HG03159 (cell line): Measurements from ENCODE around the gene PDE3A.
"Not testable (repeated sequence)": the region's sequence is repeated elsewhere in the genome, so short reads cannot be mapped to it uniquely, and the experiment has no call there.

Source experiments
- ATAC-seq: cut with Tn5 transposase; IDR thresholded peaks from one replicate; pipeline ENCODE4 v1.9.1; 2021; ENCODE audit warnings: mild to moderate bottlenecking, moderate library complexity; ENCODE audit not compliant: unreplicated experiment

PDE3A gene

GRCh38 chr12:20372326-20373096, 4.2 kb downstream of the PDE3A start:
- no peak for ATAC-seq

DNA sequence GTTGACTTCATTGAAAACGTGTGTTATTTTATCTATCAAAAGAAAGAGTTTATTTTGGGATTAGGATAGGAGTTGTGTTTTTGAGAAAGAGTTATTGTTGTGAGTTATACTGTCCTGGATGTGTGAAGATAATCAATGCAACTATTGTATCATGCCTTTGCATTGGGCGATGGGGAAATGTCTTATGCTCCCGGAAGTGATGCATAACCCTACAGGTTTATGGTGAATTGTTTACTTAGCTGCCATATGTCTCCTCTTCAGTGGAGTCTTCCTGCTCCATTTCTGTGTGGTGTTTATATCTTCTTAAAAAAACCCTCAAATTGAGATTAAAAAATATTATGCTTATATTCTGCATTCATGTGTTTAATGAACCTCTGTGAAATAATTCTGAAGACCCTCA, 6.5 kb downstream of the PDE3A start:
- no peak for ATAC-seq

DNA sequence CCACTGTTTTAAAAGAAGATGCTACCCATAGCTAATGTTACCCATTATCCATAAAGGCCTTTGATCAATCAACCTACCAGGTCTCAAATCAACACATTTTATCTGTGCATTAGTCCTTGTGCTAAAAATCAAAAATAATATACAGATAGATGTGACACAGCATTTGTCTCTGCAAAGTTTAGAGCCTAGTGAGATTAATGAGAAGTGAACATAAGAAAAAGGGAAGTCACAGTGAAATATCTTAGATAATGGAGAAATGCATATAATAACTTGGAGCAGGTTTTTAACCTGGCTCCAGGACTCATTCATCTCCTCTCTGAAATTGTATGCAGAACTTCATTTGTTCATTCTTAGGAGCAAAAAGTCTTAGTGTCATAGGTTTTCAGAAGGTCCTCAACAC, 7.2 kb downstream of the PDE3A start:
- no peak for ATAC-seq

GRCh38 chr12:20376984-20377383, 8.6 kb downstream of the PDE3A start:
- no peak for ATAC-seq

GRCh38 chr12:20377750-20378149, 9.4 kb downstream of the PDE3A start:
- ATAC-seq, result no peak

DNA sequence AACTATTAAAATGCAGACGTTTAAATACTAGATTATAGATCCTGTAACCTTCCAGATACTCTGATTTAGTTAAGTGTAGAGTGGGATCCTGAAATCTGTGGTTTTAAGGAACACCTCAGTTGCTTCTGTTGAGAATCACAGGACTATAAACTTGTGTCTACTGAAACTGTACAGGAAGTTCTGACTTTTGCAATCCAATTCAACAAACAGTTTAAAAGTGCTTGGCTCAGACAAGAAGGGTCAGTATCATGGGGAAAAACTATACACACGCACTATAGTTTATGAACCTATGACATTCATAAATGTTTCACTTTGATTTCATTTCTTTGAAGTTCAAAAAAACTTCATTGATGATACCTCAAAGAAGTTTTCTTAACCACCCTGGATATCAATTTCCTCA, 13.8 kb downstream of the PDE3A start:
- ATAC-seq, result no peak

- no peak for ATAC-seq
Measured at GRCh38 chr12:20383612-20384011, 15.3 kb downstream of the PDE3A start.

DNA sequence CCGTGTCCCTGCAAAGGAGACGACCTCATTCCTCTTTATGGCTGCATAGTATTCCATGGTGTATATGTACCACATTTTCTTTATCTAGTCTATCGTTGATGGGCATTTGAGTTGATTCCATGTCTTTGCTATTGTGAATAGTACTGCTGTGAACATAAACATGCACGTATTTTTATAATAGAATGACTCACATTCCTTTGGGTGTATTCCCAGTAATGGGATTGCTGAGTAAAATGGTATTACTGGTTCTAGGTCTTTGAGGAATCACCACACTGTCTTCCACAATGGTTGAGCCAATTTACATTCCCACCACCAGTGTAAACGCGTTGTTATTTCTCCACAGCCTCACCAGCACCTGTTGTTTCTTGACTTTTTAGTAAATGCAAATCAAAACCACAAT, 16.5 kb downstream of the PDE3A start:
- not testable (repeated sequence) for ATAC-seq

DNA sequence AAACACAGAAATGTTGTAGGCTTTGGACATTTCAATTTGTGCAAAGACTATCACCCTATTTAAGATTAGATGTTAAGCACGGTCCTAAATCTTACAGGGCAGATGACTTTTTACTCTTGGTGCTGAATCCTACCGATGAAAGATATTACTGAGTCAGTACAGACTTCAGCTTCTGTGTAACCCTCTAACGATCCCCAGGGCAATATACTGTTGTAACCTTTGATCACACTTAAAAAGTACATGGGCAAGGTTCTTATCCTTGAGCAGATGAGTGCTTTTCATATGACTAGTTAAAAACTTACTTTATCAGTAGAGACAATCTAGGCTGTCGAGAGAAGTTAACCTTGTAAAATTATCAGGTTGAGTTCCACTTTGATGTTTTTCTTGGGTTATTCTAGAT, 22.5 kb downstream of the PDE3A start:
- no peak for ATAC-seq

DNA sequence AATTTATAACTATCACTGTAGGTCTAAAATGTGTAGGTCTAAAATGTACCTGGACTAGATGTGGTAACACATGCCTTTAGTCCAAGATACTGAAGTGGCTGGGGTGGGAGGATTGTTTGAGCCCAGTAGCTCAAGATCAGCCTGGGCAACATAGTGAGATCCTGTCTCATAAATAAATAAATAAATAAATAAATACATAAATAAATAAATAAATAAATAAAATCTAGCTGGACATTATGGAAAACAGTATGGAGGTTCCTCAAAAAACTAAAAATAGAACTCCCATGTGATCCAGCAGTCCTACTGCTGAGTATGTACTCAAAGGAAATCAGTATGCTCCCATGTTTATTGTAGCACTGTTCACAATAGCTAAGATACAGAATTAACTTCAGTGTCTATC, 24.0 kb downstream of the PDE3A start:
- ATAC-seq, result no peak

DNA sequence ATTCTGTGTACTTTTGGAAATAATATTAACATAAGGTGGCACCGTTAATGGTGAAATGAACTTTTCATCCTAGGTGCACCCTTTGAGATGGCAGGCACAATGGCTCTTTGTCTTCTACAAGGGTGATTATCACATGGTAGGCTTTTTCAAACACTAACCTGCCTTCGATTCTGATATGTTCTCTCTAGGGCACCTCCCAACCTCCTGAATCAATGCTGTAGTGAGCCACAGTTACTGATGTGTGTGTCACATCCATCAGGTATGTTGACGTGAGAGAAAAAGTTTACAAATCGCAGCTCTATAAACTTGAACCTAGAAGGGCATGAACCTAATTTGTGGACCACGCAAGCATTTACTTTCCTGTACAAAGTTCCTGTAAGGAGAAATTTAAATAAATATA, 25.4 kb downstream of the PDE3A start:
- ATAC-seq, result no peak

GRCh38 chr12:20395791-20396550, 27.6 kb downstream of the PDE3A start:
- ATAC-seq, result no peak

DNA sequence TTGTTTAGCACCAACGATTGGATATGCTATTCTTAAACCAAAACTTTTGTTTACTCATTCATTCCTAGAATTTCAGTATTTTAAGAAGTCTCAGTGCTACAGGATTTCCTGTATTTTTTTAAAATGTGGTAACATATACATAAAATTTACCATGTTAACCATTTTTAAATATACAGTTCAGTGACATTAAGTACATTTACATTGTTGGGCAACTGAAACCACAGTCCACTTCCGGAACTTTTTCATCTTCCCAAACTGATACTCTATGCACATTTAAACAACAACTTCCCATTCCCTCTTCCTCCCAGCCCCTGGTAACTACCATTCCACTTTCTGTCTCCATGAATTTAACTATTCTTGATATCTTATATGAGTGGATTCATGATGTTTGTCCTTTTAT, 30.3 kb downstream of the PDE3A start:
- ATAC-seq, result no peak

- ATAC-seq, result no peak
Measured at GRCh38 chr12:20400003-20400402, 31.7 kb downstream of the PDE3A start.

DNA sequence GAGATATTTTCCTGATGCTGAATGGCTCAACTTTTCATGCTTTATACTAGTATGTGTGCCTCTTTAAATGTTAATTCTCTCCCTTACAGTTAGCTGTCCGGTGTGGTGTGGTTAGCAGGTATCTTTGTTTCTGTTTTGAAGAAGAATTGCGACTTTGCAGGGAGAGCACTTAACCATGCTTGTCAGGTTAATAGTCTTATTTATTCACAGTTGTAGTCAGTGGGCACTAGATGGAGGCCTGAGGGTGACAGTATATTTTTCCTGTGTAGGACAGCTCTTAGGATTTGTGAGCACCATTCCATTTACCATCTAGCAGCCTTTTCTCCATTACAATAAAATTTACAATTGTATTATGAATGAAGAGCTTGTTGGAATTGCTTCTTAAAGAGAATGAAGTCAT, 34.9 kb downstream of the PDE3A start:
- no peak for ATAC-seq

GRCh38 chr12:20404576-20405346, 36.4 kb downstream of the PDE3A start:
- ATAC-seq, result no peak

DNA sequence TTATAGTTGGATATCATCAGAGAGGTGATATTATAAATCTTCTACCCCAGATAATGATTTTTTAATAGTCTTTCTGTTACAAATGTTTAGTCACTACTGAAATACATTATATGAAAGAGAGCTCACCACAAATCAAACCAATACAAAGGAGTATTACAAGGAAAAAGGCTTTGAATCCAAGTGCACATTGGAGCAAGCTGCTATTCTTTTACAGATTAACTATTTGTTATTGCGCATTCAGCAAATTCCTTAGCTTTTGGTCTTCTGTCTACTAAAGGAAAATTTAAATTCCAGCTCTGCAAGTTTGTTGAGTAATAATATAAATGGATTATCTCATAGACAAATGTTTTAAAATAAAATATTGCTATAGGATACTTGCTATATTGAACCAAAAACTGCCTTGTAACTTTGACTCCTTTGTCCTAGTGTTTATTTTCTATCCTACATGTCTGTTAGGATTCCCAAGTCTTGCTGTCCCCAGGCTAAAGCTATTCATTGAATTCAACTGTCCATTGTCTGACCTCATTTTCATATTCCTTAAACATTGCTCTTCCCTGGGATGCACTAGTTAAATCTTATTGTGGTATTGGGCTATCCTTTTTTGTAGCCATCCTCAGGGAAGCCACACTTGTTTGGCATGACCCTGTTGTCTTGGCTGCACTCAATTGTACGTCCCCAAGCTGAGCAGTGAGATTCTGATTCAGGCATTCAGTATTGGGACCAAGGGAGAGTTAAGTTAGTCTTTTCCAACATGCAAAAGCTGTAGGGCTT, 41.5 kb downstream of the PDE3A start:
- no peak for ATAC-seq

GRCh38 chr12:20410734-20411133, 42.4 kb downstream of the PDE3A start:
- ATAC-seq, result no peak

DNA sequence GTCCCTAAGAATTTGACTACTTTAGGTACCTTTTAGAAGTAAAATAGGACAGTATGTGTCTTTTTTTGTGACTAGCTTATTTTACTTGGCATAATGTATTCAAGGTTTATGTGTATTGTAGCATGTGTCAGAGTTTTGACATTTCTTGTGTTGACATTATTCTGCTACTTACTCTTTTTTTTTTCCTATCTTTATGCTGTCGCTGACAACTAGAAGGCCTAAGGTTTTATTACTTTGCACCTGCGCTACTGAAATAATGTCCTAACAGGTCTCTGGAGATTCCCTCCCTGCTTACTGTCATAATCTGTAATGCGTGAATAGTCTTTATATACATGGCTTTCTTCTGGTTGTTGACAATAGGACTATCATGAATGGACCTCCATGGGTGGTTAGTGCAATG, 43.0 kb downstream of the PDE3A start:
- ATAC-seq, result no peak

- ATAC-seq, result no peak
Measured at GRCh38 chr12:20415028-20415427, 46.7 kb downstream of the PDE3A start.

DNA sequence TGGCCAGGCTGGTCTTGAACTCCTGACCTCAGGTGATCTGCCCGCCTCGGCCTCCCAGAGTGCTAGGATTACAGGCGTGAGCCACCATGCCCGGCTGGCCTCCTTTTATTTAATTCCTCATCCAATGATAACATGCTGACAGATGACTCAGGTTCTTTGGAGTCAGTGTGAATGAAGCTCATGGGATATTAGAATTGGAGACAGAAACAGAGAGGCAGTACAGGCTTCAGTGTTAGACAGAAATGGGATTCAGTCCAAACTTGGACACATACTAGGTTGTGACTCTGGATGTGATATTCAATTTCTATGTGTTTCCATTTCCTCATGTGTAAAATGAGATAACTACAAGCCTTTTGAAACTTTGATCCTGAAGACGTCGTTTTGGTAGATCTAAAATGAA, 47.3 kb downstream of the PDE3A start:
- no peak for ATAC-seq
